Neural cell (in vitro differentiated cells): ENCODE results near the gene PTPRD.

Experiments used
- CTCF ChIP-seq: fragments of 450-650 bp; IDR thresholded peaks from 2 replicates; pipeline ENCODE4 v1.5.1; 2014; ENCODE audit warnings: antibody characterized with exemption, mild to moderate bottlenecking, moderate library complexity; ENCODE audit not compliant: poor library complexity, severe bottlenecking
- EP300 ChIP-seq: fragments of 450-650 bp; conservative IDR thresholded peaks from 2 replicates; pipeline ENCODE4 v1.6.1; 2014; ENCODE audit warnings: antibody characterized with exemption, mild to moderate bottlenecking, moderate library complexity; ENCODE audit not compliant: poor library complexity, severe bottlenecking
- POLR2AphosphoS5 ChIP-seq: IDR thresholded peaks from 2 replicates; pipeline ENCODE4 v1.6.1; 2012
- RAD21 ChIP-seq: fragments of 450-650 bp; conservative IDR thresholded peaks from 2 replicates; pipeline ENCODE4 v1.6.1; 2014; ENCODE audit warnings: antibody characterized with exemption, mild to moderate bottlenecking, moderate library complexity
- TAF1 ChIP-seq: IDR thresholded peaks from 2 replicates; pipeline ENCODE4 v1.6.1; 2012; ENCODE audit warnings: low read depth

GRCh38 chr9:9202276-9202675 is 1410.5 kb downstream of the PTPRD start:
- TF ChIP-seq EP300 (no peak), CTCF (no peak), POLR2AphosphoS5 (no peak), TAF1 (no peak), RAD21 (no peak)
